IMR-90 (cell line): ENCODE measurements around the gene DNAAF2.

ENCODE experiments used
- BHLHE40 ChIP-seq: fragments of 150-350 bp; IDR thresholded peaks from 2 replicates; pipeline ENCODE4 v1.6.1; 2016; ENCODE audit warnings: mild to moderate bottlenecking, low read depth, low read length
- CEBPB ChIP-seq: IDR thresholded peaks from 2 replicates; pipeline ENCODE4 v1.6.1; 2012; ENCODE audit warnings: low read depth, low read length, improper control_type of control experiment
- CTCF ChIP-seq: conservative IDR thresholded peaks from 2 replicates; pipeline ENCODE4 v1.5.1; 2012; ENCODE audit warnings: mild to moderate bottlenecking, low read depth, low read length, improper control_type of control experiment
- ELK1 ChIP-seq: fragments of 150-350 bp; IDR thresholded peaks from 2 replicates; pipeline ENCODE4 v1.6.1; 2016; ENCODE audit warnings: low read depth, mild to moderate bottlenecking, low read length, moderate library complexity, borderline replicate concordance
- FOS ChIP-seq: fragments of 150-350 bp; IDR thresholded peaks from 2 replicates; pipeline ENCODE4 v1.6.1; 2016; ENCODE audit warnings: low read depth, low read length
- MAZ ChIP-seq: IDR thresholded peaks from 2 replicates; pipeline ENCODE4 v1.6.1; 2012; ENCODE audit warnings: low read depth, mild to moderate bottlenecking, low read length, improper control_type of control experiment, moderate library complexity, borderline replicate concordance
- MXI1 ChIP-seq: IDR thresholded peaks from 2 replicates; pipeline ENCODE4 v1.6.1; 2012; ENCODE audit warnings: low read depth, mild to moderate bottlenecking, low read length, moderate library complexity, borderline replicate concordance
- NFE2L2 ChIP-seq: fragments of 150-350 bp; IDR thresholded peaks from 2 replicates; pipeline ENCODE4 v1.6.1; 2016; ENCODE audit warnings: low read depth, mild to moderate bottlenecking, low read length
- POLR2A ChIP-seq: IDR thresholded peaks from 2 replicates; pipeline ENCODE4 v1.6.1; 2012; ENCODE audit warnings: mild to moderate bottlenecking, low read depth, low read length
- RAD21 ChIP-seq: IDR thresholded peaks from 2 replicates; pipeline ENCODE4 v1.6.1; 2012; ENCODE audit warnings: low read length, improper control_type of control experiment
- RCOR1 ChIP-seq: IDR thresholded peaks from 2 replicates; pipeline ENCODE4 v1.6.1; 2012; ENCODE audit warnings: mild to moderate bottlenecking, low read length, improper control_type of control experiment; ENCODE audit not compliant: insufficient replicate concordance
- RFX5 ChIP-seq: IDR thresholded peaks from 2 replicates; pipeline ENCODE4 v1.8.0; 2012; ENCODE audit warnings: low read depth, mild to moderate bottlenecking, low read length, moderate library complexity
- SMC3 ChIP-seq: fragments of 150-350 bp; IDR thresholded peaks from 2 replicates; pipeline ENCODE4 v1.6.1; 2016; ENCODE audit warnings: low read depth, mild to moderate bottlenecking, antibody characterized with exemption, low read length, moderate library complexity
- USF2 ChIP-seq: fragments of 150-350 bp; IDR thresholded peaks from 2 replicates; pipeline ENCODE4 v1.6.1; 2017; ENCODE audit warnings: mild to moderate bottlenecking, antibody characterized with exemption, low read length, low read depth

- TF ChIP-seq CTCF (no peak), POLR2A (no peak), RAD21 (no peak), MXI1 (no peak), RCOR1 (no peak), USF2 (no peak), RFX5 (no peak), CEBPB (no peak), SMC3 (no peak), ELK1 (no peak), FOS (no peak), BHLHE40 (no peak), MAZ (no peak), NFE2L2 (no peak)
Observed at GRCh38 chr14:49614196-49614595, 20.8 kb downstream of the DNAAF2 start.
